ENCODE results near the gene ASH1L.

DNA sequence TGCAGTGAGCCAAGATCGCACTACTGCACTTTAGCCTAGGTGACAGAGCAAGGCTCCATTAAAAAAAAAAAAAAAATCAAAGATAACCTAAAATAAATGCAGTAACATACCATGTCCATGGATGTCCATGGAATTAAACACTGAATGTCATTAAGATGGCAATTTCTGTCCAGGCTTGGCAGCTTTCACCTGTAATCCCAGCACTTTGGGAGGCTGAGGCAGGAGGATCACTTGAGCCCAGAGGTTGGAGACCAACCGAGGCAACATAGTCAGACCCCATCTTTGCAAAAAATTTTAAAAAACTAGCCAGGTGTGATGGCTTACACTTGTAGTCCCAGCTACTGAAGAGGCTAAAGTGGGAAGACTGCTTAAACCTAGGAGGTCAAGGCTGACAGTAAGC, 141.8 kb downstream of the ASH1L start:
- TF ChIP-seq POLR2AphosphoS5 (IDR thresholded peaks at IDR 0.05; ENCODE audit: low read depth, low read length) (no peak), TAF1 (IDR thresholded peaks at IDR 0.05; ENCODE audit: low read depth, low read length) (no peak), POLR2A (IDR thresholded peaks at IDR 0.05; ENCODE audit: low read depth, low read length) (no peak)

Data from GM12891 (cell line).